MM.1S (cell line): ENCODE measurements around the gene PRR33.

Source experiments
- EZH2phosphoT487 ChIP-seq: fragments of 300-600 bp; sonication (generic); IDR thresholded peaks from 2 replicates; pipeline ENCODE4 v1.6.1; 2018; ENCODE audit warnings: antibody characterized with exemption, low read length
- TF ChIP-seq, protein P1 (sequence below): fragments of 300-600 bp; sonication (generic); IDR thresholded peaks from 2 replicates; pipeline ENCODE4 v1.5.1; 2016; ENCODE audit warnings: antibody characterized with exemption, low read length, mixed read lengths

- TF ChIP-seq EZH2phosphoT487, result no peak
- TF ChIP-seq, protein P1, sequence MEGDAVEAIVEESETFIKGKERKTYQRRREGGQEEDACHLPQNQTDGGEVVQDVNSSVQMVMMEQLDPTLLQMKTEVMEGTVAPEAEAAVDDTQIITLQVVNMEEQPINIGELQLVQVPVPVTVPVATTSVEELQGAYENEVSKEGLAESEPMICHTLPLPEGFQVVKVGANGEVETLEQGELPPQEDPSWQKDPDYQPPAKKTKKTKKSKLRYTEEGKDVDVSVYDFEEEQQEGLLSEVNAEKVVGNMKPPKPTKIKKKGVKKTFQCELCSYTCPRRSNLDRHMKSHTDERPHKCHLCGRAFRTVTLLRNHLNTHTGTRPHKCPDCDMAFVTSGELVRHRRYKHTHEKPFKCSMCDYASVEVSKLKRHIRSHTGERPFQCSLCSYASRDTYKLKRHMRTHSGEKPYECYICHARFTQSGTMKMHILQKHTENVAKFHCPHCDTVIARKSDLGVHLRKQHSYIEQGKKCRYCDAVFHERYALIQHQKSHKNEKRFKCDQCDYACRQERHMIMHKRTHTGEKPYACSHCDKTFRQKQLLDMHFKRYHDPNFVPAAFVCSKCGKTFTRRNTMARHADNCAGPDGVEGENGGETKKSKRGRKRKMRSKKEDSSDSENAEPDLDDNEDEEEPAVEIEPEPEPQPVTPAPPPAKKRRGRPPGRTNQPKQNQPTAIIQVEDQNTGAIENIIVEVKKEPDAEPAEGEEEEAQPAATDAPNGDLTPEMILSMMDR, result no peak
These were observed 34.7 kb upstream of the PRR33 start for GRCh38 chr11:1926156-1927025.
